ENCODE measurements around the gene C16orf89. TPM values are rescaled to one million over a fixed set of nuclear protein-coding genes. Genes with fewer than 3 reads are reported as not detected.
A peak's percentile ranks its signal among the peaks of the same experiment; 100 is the strongest.
"Not testable (repeated sequence)": the region's sequence is repeated elsewhere in the genome, so short reads cannot be mapped to it uniquely, and the experiment has no call there.

Gene C16orf89
- total RNA-seq, 1 experiment from 2014 or later = 1.8 TPM

GRCh38 chr16:5085716-5086115 is 20.0 kb upstream of the C16orf89 start:
- POLR2A ChIA-PET; ATAC-seq; H3K27ac Mint-ChIP-seq; H3K9me3 Mint-ChIP-seq; H3K4me1 Mint-ChIP-seq; DNase-seq (ENCODE audit: low spot score); H3K4me3 Mint-ChIP-seq; H3K27me3 Mint-ChIP-seq (ENCODE audit: low read depth): not testable (repeated sequence)
- CTCF ChIA-PET = interaction anchor here (0.7 to 3.2 kb wide), 3 partner anchors 19 to 61 kb away, joined by 4 to 29 read pairs (median 10); no protein-coding TSS in a partner anchor
- H3K36me3 Mint-ChIP-seq = peaks cover 36% of the 10 kb centered on the region

DNA sequence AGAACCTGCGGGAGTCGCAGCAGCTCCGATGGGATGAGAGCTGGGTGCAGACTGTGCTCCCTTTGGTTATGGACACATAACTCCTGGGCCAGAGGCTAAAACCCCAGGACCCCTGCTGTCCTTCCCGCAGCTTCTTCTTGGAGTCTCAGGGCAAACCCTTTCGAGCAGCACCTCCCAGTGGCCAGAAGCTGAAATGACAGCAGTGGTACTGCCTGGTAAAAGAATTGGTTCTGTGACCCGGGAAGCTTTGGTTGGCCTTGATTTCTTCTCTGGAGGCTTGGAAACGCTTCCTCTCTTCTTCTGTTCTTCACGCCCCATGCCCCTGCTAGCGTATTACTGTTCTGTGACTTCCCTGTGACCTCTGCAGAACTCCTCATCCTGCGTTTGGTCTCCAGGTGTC is 19.0 kb upstream of the C16orf89 start:
- not testable (repeated sequence) for H3K27ac Mint-ChIP-seq; H3K9me3 Mint-ChIP-seq; H3K27me3 Mint-ChIP-seq (ENCODE audit: low read depth); H3K4me1 Mint-ChIP-seq; ATAC-seq; H3K4me3 Mint-ChIP-seq
- TF ChIP-seq, protein P1, sequence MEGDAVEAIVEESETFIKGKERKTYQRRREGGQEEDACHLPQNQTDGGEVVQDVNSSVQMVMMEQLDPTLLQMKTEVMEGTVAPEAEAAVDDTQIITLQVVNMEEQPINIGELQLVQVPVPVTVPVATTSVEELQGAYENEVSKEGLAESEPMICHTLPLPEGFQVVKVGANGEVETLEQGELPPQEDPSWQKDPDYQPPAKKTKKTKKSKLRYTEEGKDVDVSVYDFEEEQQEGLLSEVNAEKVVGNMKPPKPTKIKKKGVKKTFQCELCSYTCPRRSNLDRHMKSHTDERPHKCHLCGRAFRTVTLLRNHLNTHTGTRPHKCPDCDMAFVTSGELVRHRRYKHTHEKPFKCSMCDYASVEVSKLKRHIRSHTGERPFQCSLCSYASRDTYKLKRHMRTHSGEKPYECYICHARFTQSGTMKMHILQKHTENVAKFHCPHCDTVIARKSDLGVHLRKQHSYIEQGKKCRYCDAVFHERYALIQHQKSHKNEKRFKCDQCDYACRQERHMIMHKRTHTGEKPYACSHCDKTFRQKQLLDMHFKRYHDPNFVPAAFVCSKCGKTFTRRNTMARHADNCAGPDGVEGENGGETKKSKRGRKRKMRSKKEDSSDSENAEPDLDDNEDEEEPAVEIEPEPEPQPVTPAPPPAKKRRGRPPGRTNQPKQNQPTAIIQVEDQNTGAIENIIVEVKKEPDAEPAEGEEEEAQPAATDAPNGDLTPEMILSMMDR (IDR thresholded peaks at IDR 0.05) = peak; percentile 75
- POLR2A ChIA-PET = interaction anchor here (0.6 to 1.5 kb wide), 3 partner anchors 26 to 33 kb away, joined by 3 to 7 read pairs (median 4); no protein-coding TSS in a partner anchor
- CTCF ChIA-PET = interaction anchor here (0.6 to 3.2 kb wide), 18 partner anchors 9 to 406 kb away, joined by 3 to 31 read pairs (median 4); partner anchors contain the start of gene SEC14L5
- peaks cover 33% of the 10 kb centered on the region for H3K36me3 Mint-ChIP-seq
- peak; percentile 90 for DNase-seq (ENCODE audit: low spot score)

- peaks cover 36% of the 10 kb centered on the region for H3K36me3 Mint-ChIP-seq
- H3K9me3 Mint-ChIP-seq; H3K4me1 Mint-ChIP-seq; DNase-seq (ENCODE audit: low spot score); ATAC-seq; H3K4me3 Mint-ChIP-seq; H3K27me3 Mint-ChIP-seq (ENCODE audit: low read depth): not testable (repeated sequence)
- POLR2A ChIA-PET = interaction anchor here (1.1 to 1.5 kb wide), 2 partner anchors 26 to 27 kb away, joined by 3 to 4 read pairs; no protein-coding TSS in a partner anchor
- H3K27ac Mint-ChIP-seq = peak overlapping the region; percentile 78
- CTCF ChIA-PET = interaction anchor here (0.6 to 3.2 kb wide), 17 partner anchors 9 to 406 kb away, joined by 3 to 31 read pairs (median 5); partner anchors contain the start of gene SEC14L5
These were observed 18.5 kb upstream of the C16orf89 start for GRCh38 chr16:5084099-5084731.

DNA sequence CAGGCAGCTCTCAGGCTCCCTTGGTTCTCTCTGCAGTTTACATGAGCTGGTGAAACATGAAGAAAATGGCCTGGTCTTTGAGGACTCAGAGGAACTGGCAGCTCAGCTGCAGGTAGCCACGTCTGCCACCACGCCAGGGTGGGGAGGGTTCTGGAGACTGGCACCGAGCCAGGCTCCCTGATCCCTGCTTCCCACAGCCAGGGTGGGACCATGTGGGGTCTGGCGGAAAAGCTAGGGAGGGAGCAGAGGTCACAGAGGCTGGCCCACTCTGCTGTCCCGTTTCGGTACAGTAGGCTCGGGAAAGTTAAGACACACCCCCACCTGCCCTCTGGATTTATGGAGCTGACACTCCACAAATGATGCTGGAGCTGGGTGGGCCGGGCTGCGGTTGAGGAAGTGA is 17.9 kb upstream of the C16orf89 start:
- DNase-seq (ENCODE audit: low spot score); ATAC-seq; H3K27ac Mint-ChIP-seq; H3K9me3 Mint-ChIP-seq; H3K4me1 Mint-ChIP-seq; H3K27me3 Mint-ChIP-seq (ENCODE audit: low read depth); H3K4me3 Mint-ChIP-seq: not testable (repeated sequence)
- POLR2A ChIA-PET = interaction anchor here (1.5 kb wide), 1 partner anchor 25 kb away, joined by 4 read pairs; no protein-coding TSS in a partner anchor
- CTCF ChIA-PET = interaction anchor here (1.5 to 2.0 kb wide), 3 partner anchors 24 to 125 kb away, joined by 10 to 31 read pairs (median 15); partner anchors contain the start of gene SEC14L5
- peaks cover 33% of the 10 kb centered on the region for H3K36me3 Mint-ChIP-seq

DNA sequence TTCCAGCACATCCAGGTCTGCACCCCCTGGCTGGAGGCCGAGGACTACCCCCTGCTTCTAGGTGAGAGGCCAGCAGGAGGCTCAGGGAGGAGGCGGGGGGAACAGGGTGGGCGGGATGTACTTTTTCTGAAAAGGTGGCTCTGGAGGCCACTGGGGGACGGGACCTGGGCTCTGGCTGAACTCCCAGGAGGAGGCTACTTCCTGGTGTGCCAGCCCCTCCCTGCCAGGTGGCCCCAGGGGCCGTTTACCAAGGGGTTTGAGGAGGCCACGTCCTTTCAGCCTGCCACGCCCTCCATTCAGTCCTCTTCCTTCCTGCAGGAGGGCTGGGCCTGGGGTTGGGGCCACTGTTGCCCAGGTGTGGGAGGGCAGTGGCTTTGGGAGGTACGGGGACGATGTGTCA is 15.2 kb upstream of the C16orf89 start:
- DNase-seq (ENCODE audit: low spot score); H3K27me3 Mint-ChIP-seq (ENCODE audit: low read depth); H3K4me1 Mint-ChIP-seq; POLR2A ChIA-PET; H3K27ac Mint-ChIP-seq; H3K9me3 Mint-ChIP-seq; ATAC-seq; H3K4me3 Mint-ChIP-seq; CTCF ChIA-PET: not testable (repeated sequence)
- H3K36me3 Mint-ChIP-seq = peaks cover 30% of the 10 kb centered on the region

DNA sequence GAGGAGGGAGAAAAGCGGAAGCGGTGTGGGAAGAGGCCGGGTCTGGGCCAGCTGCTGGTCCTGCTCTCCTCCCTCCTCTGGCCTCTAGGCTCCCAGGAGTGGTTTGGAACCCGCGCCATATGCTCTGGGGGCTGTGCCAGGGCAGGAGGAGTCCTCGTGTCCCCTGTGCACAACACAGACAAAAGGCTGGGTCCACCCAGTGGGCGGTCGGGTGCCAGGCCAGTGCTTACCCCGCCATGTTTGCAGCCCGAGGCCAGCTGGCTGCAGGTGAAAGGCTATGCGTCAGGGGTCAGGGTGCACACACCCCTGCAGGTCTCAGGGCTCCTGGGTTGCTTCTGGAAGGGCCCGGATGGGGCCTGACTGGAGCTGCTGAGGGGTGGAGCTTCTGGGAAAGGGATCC is 14.7 kb upstream of the C16orf89 start:
- H3K4me1 Mint-ChIP-seq; DNase-seq (ENCODE audit: low spot score); ATAC-seq; CTCF ChIA-PET; POLR2A ChIA-PET; H3K9me3 Mint-ChIP-seq; H3K27me3 Mint-ChIP-seq (ENCODE audit: low read depth); H3K27ac Mint-ChIP-seq; H3K4me3 Mint-ChIP-seq: not testable (repeated sequence)
- H3K36me3 Mint-ChIP-seq = peaks cover 34% of the 10 kb centered on the region

DNA sequence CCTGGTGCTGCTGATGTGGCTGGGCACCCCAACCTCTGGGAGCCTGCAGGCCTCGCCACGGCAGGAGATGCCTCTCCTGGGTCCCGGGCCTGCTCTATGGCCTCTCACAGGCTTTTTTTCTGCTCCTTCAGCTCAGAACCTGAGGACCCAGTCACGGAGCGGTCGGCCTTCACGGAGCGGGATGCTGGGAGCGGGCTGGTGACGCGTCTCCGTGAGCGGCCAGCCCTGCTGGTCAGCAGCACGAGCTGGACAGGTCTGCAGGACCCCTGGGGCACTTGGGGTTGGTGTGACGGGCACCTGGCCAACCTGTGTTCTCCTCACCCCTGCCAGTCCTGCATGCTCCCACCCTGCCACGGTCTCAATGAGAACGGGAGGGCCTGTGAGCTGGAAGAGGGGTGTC is 12.9 kb upstream of the C16orf89 start:
- CTCF ChIA-PET = no interaction called here
- TF ChIP-seq USF1 (CRISPR knock-in tag; IDR thresholded peaks at IDR 0.05) (no peak), ZNF396 (CRISPR knock-in tag; IDR thresholded peaks at IDR 0.05; ENCODE audit: borderline replicate concordance) (no peak), ZNF138 (CRISPR knock-in tag; conservative IDR thresholded peaks at IDR 0.05) (no peak)
- POLR2A ChIA-PET = no interaction called here
- Mint-ChIP-seq H3K27ac (no peak overlapping the region), H3K9me3 (no peaks in the 10 kb centered on the region), H3K4me1 (no peaks in the 10 kb centered on the region), H3K27me3 (ENCODE audit: low read depth) (no peaks in the 10 kb centered on the region), H3K4me3 (no peak overlapping the region), H3K36me3 (peaks cover 36% of the 10 kb centered on the region)
- ATAC-seq (no peak), DNase-seq (ENCODE audit: low spot score) (no peak)

All from WTC11 (cell line).